AG20443 (cell line): ENCODE data around the gene ADPGK.
"Not testable (repeated sequence)": the region's sequence is repeated elsewhere in the genome, so short reads cannot be mapped to it uniquely, and the experiment has no call there.

Experiments used
- DNase-seq: peaks from one replicate; pipeline ENCODE4 v3.0.0; 2012; ENCODE audit warnings: low spot score, mixed read lengths

The ADPGK gene

GRCh38 chr15:72783640-72784455, at the start of gene ADPGK:
TSS of gene ADPGK (minus strand) at chr15:72783758. CDS start at chr15:72783691, 67 bp downstream.
- DNase-seq = peak; percentile 99

GRCh38 chr15:72827226-72827625, 43.7 kb upstream of the ADPGK start:
- peak; percentile 61 for DNase-seq

GRCh38 chr15:72826611-72827010, 43.1 kb upstream of the ADPGK start:
- no peak for DNase-seq

GRCh38 chr15:72825829-72826228, 42.3 kb upstream of the ADPGK start:
- DNase-seq = no peak

GRCh38 chr15:72824781-72825180, 41.2 kb upstream of the ADPGK start:
- no peak for DNase-seq

- no peak for DNase-seq
Measured at GRCh38 chr15:72824112-72824511, 40.6 kb upstream of the ADPGK start.

GRCh38 chr15:72820278-72820677, 36.7 kb upstream of the ADPGK start:
- DNase-seq = no peak

GRCh38 chr15:72818632-72819031, 35.1 kb upstream of the ADPGK start:
- no peak for DNase-seq

GRCh38 chr15:72813345-72814004, 29.9 kb upstream of the ADPGK start:
- no peak for DNase-seq

- no peak for DNase-seq
Measured at GRCh38 chr15:72809329-72809728, 25.8 kb upstream of the ADPGK start.

- DNase-seq = not testable (repeated sequence)
Measured at GRCh38 chr15:72807346-72807745, 23.8 kb upstream of the ADPGK start.

- no peak for DNase-seq
Measured at GRCh38 chr15:72803006-72803405, 19.4 kb upstream of the ADPGK start.

- DNase-seq = no peak
Measured at GRCh38 chr15:72801590-72802325, 18.2 kb upstream of the ADPGK start.

- no peak for DNase-seq
Measured at GRCh38 chr15:72800833-72801481, 17.4 kb upstream of the ADPGK start.

GRCh38 chr15:72797834-72798233, 14.3 kb upstream of the ADPGK start:
- DNase-seq = no peak

GRCh38 chr15:72797338-72797689, 13.8 kb upstream of the ADPGK start:
- DNase-seq = peak; percentile 20

GRCh38 chr15:72796515-72797337, 13.2 kb upstream of the ADPGK start:
- peak; percentile 87 for DNase-seq

- DNase-seq = no peak
Measured at GRCh38 chr15:72796210-72796514, 12.6 kb upstream of the ADPGK start.

GRCh38 chr15:72793766-72794660, 10.5 kb upstream of the ADPGK start:
- DNase-seq = no peak

GRCh38 chr15:72792431-72792830, 8.9 kb upstream of the ADPGK start:
- no peak for DNase-seq
